Dermis microvascular lymphatic vessel endothelial cell (primary cell): ENCODE results near the gene FBXL22. TPM values are rescaled to one million over a fixed set of nuclear protein-coding genes. Genes with fewer than 3 reads are reported as not detected.
A peak's percentile ranks its signal among the peaks of the same experiment; 100 is the strongest.

Experiments
- DNase-seq, 2 donors: peaks; one replicate each; pipeline versions ENCODE4 v3.0.0 to v3.0.0-alpha.2; 2010; ENCODE audit warnings: low read depth in 2 of 2
- total RNA-seq: library from RNA; depleted of rRNA; stranded (reverse); fragments of >200 nt; gene quantifications from 2 replicates; pipeline ENCODE4 v1.2.1, GENCODE V29; 2014

Gene FBXL22
- total RNA-seq, 1 donor from 2014 or later = under 0.01 TPM

- no peak for DNase-seq
These were observed 3.2 kb upstream of the FBXL22 start for GRCh38 chr15:63593705-63594671.

DNA sequence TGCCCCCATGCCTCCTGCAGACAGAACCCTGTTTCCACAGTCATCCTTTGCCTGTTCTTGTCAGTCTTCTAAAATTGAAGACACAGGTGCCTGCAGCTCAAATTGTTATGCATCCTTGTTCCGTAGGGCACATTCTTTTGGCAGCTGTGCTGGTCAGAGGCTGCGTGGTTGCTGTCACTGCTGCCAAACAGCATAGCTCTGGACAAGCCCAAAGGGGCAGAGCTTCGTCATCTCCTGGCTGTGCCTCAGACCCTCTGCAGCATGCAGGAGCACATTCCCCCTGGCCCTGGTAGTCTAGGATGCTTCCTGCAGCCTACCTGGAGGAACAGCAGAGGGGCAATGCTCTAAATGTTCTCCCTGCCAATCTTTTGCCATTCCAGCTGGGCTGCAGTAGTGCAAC, 2.1 kb upstream of the FBXL22 start:
- no peak for DNase-seq

GRCh38 chr15:63595688-63596087, 1.5 kb upstream of the FBXL22 start:
- DNase-seq = no peak

DNA sequence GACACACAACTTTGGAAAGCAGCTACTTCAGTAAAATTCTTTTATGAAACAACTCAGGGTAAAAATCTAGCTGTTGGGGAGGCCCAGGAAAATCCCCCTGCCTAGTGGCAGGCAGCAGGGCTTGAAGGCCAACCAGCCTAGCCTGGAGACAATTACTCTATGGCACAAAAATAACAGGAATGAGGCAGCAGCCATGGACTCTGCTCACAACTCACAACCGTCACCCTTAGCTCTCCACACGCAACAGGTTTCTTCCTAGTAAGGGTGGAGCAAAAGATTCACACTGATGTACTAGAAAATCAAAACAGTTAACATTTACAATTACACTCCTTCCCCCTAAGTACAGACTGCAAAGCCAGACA, 530 bp upstream of the FBXL22 start:
- DNase-seq = no peak

GRCh38 chr15:63597821-63598220, 634 bp downstream of the FBXL22 start:
- no peak for DNase-seq

DNA sequence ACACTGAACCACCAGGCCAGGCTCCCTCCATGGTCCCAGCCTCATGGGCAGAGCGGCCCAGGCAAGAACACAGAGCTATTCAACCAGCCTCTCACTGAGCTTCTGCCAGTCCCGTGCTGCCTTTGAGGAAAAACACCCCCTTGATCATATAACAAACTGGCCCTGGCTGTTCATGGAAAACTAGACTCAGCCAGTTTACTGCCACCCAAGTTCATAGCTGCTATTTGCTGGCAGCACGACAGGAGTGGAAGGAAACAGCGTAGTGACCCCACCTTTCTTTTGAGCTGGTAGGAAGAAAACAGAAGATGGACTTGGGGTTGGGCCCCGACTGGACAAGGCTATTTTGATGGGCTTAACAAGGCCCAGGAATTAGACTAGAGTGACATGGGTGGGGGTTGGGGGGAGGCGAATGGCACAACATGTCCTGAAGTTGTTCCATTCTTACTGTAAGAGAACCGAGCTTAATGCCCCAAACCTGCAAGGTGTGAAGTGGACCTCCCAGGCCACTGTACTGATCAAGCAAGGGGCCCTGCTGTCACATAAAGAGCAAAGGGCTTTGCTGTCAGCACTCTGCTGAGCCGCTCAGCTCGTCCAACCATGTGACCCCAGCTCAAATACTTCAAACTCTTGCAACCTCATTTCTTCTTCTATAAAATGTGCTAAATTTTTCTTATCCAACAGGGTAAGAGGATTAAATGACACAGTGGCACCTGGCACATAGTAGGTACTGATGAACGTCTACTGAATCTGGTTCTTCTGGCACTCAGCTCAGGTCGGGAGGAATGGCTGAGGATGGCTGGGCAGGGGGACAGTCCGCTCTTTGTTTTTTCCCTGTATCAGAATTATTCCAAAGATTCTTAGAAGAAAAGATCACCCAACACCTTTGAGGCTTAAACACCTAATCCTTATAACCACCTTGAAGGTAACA, 1.6 kb downstream of the FBXL22 start:
- peak in 1 of 2 donors; percentile 64 for DNase-seq

DNA sequence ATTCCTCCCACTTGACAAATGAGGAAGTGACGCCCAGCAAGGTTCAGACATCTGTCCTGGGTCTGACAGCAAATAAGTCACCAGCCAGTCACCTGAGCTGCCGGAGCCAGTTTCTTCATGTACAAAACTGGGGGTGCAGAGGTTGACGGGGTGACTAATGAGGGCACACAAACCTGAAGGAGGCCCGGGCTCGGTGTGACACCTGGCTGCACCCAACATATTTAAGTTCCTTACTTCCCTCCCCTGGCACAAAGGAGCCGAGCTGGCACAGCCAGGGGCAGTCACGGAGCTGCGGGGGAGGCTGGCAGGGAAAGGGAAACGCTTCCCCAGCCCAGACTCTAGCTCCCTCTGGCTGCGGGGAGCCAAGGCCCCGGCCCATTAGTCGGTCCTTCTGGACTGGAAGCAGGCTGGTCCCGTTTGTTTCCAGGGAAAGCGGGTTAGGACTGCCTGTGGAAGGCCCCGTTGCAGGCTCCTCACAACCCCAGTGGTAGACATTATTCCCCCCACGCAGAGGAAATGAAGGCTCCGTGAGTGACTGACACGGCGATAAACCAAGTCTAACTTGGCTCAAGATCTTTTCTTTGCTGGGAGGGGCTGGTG, 2.3 kb downstream of the FBXL22 start:
- peak in 1 of 2 donors; percentile 49 for DNase-seq

DNA sequence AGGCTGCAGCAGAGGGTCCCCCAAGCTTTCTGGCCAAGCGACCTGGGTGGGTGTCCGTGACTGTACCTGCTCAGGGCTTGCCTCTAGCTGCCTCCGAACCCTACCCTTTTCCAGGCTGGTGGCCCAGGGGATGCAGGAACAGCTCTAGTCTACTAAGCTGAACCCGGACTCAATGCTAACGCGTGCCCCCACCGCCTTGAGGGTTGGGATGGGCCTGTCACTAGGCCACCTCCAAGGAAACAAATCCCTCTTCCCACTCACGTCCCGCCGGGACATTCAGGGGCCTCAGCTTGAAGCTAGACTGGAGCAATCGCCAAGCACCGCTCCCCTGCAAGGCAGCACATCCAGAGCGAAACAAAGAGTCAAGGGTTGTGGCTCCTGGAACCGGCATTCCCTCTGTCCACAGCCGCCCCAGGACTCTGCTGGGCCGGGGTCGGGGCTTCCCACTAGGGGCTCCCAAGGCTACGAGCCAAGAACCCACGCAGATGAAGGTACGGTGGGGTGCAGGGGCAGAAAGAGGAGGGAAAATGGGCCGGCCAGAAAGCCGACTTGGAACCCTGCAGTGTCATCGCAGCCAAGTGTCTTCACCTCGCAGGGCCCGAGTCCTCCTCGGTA, 2.9 kb downstream of the FBXL22 start:
- peak in 1 of 2 donors; percentile 17 for DNase-seq

- DNase-seq = peak; percentile 83 to 96
These were observed 3.4 kb downstream of the FBXL22 start for GRCh38 chr15:63600616-63601025.

DNA sequence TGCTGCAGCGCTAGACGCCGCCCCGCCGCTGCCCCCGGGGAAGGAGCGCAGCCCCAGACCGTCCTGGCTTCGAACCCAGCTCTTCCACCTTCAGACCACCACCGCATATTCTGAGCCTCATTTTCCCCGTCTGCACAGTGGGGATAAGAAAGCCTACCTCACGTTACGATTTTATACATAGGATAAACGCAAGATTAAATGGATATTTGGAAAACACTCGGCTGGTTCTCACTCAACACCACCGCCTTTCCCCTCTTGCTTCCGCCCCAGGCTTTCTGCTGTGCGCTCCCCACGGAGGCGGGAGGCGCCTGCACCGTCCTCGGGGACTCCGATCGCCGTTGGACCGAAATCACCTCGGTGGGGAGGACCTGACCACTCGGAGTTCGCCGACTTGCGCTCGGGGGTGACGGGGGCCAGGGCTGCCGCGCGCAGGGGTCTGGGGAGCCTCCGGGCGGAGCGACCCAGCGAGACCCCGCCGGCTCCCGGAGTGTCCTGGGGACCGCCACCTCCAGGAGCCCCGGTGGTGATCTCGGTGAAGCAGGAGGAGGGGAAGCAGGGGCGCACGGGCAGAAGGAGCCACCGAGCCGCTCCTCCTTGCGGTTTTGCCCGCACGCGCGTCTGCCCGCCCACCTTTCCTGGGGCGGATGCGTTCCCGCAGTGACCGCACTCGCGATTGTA, 4.0 kb downstream of the FBXL22 start:
- DNase-seq = peak in 1 of 2 donors; percentile 21

- DNase-seq = no peak
These were observed 4.6 kb downstream of the FBXL22 start for GRCh38 chr15:63601704-63602185.

GRCh38 chr15:63602595-63602994, 5.4 kb downstream of the FBXL22 start:
- no peak for DNase-seq

- DNase-seq = no peak
These were observed 6.3 kb downstream of the FBXL22 start for GRCh38 chr15:63603516-63603915.

GRCh38 chr15:63604281-63604680, 7.1 kb downstream of the FBXL22 start:
- no peak for DNase-seq

GRCh38 chr15:63605036-63605435, 7.8 kb downstream of the FBXL22 start:
- no peak for DNase-seq

- DNase-seq = peak in 1 of 2 donors; percentile 42
These were observed 8.6 kb downstream of the FBXL22 start for GRCh38 chr15:63605816-63606215.

GRCh38 chr15:63606308-63606707, 9.1 kb downstream of the FBXL22 start:
- no peak for DNase-seq

- DNase-seq = no peak
These were observed 11.8 kb downstream of the FBXL22 start for GRCh38 chr15:63608989-63609388.

DNA sequence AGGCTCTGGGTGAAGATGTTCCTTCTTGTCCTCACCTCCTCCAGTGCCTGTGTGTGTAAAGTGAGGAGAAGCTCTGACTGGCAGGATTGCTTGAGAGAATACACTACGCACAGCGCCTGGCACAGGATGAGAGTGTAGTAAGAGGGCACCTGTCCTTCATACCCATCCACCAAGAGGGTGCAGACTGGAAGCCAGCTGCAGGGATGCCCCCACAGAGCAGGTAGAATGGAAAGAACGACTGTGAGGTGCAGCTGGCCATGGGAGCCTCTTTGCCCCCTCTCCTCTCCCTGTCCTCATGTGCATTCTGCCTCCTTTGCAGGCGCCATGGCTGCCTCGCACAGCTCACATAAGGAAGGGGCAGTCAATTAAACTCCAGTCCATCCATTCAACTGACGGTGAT, 12.3 kb downstream of the FBXL22 start:
- no peak for DNase-seq

- DNase-seq = peak; percentile 61 to 77
These were observed 13.1 kb downstream of the FBXL22 start for GRCh38 chr15:63610209-63610841.
